Endothelial cell of hepatic sinusoid (primary cell): Measurements from ENCODE around the gene HSD17B8.

Source experiments
- in situ Hi-C: cut with HindIII; loops from 2 replicates; pipeline ENCODE4 v1.10.0; 2017; ENCODE audit warnings: low sequenced_read_pairs

HSD17B8 gene

DNA sequence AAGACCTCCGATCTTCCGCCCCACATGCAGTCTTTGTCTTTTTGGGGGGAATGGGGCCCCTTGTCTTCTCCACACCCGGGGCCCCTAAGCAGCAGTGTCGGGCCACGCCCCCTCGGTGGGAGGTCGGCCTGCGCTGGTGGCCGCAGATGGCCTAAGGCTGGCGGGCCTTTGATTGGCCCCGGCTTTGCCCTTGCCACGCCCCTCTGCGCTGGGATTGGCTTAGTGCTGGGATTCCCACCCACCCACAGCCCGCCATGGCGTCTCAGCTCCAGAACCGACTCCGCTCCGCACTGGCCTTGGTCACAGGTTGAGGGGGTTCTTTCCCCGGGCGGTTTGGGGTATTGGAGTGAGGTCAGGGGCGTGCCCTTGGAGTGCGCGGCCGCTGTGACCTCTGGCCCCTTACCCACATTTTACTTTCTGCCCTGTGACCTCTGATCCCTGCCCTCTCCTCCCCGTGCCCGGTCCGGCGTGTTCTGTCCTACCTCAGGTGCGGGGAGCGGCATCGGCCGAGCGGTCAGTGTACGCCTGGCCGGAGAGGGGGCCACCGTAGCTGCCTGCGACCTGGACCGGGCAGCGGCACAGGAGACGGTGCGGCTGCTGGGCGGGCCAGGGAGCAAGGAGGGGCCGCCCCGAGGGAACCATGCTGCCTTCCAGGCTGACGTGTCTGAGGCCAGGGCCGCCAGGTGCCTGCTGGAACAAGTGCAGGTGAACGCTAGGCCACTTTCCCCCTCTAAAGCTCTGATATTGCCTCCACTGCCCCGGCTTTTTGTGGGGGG, at the start of gene HSD17B8:
HSD17B8 (plus strand) TSS at position 241 of the 776 bp plus-strand sequence; CDS start at position 255, 14 bp downstream.
- in situ Hi-C loops = loop anchor here (5.0 kb wide), 1 partner anchor 57 kb away; no protein-coding TSS in a partner anchor

- in situ Hi-C loops = no loop called here
Observed at GRCh38 chr6:33156561-33156960, 47.9 kb upstream of the HSD17B8 start.

- in situ Hi-C loops = no loop called here
Observed at GRCh38 chr6:33156964-33157363, 47.5 kb upstream of the HSD17B8 start.

GRCh38 chr6:33160096-33160495, 44.4 kb upstream of the HSD17B8 start:
- in situ Hi-C loops = no loop called here

GRCh38 chr6:33160728-33161344, 43.6 kb upstream of the HSD17B8 start:
- in situ Hi-C loops = no loop called here

DNA sequence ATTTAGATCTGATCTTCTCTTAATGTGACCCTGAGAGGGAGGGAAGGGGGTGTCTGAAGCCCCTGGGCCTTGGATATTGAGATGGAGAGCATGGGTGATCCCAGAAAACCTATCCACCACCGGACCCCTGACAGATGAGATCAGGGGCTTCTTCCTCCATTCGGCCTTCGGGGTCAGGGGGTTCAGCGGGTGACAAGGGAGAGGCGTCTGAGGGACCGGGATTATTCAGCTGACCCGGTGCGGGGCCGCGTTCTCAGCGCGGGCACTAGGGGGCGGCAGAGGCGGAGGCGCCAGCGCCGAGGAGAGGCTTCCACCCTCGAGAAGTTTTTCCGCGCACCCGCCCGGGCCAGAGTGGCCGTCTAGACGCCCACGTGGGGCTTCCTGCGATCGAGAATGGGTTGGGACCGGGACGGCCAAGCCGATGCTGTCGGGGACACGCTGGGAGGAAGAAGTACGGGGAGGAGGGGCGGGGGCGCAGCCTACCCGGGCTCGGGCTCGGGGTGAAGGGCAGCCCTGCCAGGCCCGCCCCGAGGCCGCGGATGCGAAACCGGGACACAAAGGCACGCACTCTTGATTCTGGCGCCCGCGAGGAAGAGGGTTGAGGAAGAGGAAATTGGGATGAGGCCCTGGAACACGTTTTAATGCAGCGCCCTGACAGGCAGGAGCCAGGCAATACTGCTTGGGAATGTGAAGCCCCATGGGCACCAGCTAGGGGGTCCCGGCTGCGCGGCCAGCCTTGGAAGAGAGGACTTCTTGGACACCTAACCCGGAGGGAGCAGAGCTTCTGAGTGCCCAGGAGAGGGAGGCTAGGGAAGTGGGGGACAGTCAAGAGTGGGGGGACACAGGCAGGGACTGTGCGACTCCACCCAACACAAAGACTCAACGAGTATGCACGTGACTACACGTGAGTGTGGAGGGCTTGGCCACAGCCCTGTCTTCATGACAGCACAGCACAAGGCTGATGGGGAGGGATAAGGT, 42.8 kb upstream of the HSD17B8 start:
- in situ Hi-C loops = no loop called here

- in situ Hi-C loops = no loop called here
Observed at GRCh38 chr6:33163540-33163939, 40.9 kb upstream of the HSD17B8 start.

DNA sequence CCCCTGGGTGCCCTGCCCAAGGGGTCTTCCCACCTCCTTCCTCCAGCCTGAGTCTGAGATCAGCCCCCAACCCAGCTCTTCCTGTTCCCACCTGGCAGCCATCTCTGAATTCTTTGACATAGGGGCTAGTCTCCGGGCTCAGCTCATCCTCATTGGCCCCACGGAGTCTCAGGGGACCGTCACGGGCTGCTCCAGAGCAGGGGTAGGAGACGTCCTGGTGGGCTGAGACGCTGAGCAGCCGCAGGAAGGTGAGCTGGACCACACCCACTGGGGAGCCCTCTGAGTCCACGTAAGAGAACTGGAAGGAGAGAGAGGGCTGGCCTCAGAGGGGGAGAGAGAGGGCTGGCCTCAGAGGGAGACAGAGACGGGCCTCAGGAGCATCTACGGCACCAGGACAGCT, 40.3 kb upstream of the HSD17B8 start:
- in situ Hi-C loops = no loop called here

- in situ Hi-C loops = no loop called here
Observed at GRCh38 chr6:33164665-33165373, 39.6 kb upstream of the HSD17B8 start.

DNA sequence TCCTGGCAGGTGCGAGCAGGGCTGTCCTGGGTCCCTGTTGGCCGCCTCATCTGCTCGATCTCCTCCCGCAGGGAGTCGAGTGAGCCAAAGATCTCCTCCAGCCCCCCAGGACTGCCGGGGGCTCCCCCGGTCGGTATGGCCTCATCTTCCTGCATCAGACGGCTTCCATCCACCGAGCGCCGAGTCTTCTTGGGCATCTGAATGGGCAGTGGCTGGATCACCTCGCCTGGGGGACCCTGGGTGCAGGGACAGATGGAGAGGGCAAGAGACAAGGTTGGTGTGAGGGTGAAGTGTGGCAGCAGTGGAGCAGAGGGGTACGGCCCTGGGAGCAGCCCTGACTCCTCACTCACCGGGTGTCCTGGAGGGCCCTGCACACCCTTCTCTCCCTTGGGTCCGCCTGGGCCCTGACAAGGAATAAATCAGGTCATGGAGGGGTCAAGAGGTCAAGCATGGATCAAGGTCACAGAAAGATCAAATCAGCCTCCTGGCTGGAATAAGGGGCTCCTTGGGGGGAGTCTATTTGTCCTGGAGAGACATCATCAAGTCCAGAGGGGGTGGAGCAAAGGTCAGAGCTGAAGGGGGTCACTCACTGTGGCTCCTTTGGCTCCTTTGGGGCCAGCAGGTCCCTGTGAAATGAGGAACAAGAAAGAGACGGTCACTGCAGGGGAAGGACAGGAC, 38.7 kb upstream of the HSD17B8 start:
- in situ Hi-C loops = no loop called here

DNA sequence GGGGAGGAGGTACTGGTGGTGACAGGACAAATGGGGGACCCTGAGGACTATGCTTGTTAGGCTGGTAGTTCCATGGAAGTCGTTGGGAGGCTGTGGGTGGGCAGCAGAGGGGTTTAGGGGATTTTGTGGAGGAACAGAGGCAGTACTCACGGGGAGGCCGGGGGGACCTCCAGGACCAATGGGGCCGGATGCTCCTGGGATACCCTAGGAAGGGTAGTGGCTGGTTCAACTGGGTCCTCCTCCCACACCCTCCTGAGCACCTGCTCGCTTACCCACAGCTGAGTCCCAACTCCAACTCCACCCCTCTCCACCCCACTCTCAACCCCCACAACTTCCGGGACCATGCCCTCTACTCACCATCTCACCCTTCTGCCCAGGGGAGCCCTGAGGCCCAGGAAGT, 38.1 kb upstream of the HSD17B8 start:
- in situ Hi-C loops = no loop called here

DNA sequence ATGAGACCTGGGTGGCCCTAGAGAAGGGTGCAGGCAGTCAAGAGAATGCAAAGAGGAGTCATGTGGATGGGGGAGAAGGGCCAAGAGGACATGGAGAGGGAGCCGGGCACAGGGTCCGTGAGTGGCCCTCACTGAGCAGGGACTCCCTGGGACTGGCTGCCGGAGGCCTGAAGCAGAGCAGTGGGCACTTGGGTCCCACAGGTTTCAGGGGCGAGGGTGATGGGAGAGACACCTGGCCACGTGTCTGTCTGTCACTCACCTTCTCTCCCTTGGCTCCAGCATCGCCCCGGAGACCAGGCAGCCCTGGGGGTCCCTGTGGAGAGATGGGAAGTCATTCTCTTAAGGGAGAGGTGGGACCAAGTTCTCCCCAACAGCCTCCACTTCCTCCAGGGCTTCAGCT, 37.6 kb upstream of the HSD17B8 start:
- in situ Hi-C loops = no loop called here

- in situ Hi-C loops = no loop called here
Observed at GRCh38 chr6:33167374-33168283, 36.8 kb upstream of the HSD17B8 start.

GRCh38 chr6:33168284-33168601, 36.2 kb upstream of the HSD17B8 start:
- in situ Hi-C loops = no loop called here

DNA sequence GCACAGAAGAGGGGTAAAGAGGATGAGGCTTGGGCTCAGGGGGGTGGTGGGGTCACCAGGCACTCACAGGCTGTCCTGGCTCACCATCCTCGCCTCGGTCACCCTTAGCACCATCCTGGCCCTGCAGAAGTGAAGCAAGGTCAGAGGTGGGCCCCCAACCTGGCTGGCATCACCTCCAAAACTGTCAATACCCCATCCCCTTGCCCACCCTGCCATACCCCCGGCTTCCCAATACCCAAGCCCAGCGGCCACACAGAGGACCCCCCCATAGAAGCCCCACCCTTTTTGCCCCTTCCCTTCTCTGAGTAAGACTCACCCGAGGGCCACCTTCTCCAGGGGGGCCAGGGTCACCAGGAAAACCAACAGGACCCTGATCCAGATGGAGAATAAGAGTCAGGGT, 35.8 kb upstream of the HSD17B8 start:
- in situ Hi-C loops = no loop called here

DNA sequence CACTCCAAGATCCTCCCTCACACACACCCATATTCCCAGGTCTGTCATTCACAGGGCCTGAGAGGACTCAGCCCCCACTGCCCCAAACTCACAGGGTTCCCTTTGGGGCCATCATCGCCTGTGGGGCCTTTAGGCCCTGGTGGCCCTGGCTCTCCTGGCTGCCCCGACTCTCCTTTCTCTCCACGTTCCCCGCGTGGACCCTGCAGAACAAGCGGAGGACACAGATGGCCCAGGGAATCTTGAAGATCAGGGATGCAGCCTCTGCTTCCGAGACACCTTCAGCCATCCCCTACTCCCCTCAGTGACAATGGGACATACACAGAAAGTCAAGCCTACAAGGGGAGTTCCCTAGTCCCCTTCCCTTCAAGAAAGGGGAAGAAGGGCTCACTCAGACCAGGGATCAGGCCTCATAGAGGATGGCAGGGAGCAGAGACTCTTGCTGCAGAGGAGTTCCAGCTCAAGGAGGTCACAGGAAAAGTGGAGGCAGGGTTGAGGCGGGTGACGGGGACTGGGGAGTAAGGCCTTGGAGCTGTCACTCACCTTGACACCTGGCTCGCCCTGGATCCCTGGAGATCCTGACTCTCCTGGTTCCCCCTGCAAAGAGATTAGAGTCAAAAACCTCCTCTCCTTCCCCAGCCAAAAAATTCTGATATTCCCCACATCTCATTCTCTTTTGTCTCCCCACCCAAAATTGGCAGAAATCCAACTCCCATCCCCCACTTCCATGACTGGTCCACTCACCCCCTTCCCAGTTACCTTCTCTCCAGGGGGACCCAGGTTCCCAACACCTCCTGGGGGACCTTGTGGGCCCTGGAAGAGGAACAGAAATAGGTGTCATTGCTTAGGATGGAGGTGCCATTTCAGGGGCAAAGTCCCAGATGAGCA, 34.9 kb upstream of the HSD17B8 start:
- in situ Hi-C loops = no loop called here

DNA sequence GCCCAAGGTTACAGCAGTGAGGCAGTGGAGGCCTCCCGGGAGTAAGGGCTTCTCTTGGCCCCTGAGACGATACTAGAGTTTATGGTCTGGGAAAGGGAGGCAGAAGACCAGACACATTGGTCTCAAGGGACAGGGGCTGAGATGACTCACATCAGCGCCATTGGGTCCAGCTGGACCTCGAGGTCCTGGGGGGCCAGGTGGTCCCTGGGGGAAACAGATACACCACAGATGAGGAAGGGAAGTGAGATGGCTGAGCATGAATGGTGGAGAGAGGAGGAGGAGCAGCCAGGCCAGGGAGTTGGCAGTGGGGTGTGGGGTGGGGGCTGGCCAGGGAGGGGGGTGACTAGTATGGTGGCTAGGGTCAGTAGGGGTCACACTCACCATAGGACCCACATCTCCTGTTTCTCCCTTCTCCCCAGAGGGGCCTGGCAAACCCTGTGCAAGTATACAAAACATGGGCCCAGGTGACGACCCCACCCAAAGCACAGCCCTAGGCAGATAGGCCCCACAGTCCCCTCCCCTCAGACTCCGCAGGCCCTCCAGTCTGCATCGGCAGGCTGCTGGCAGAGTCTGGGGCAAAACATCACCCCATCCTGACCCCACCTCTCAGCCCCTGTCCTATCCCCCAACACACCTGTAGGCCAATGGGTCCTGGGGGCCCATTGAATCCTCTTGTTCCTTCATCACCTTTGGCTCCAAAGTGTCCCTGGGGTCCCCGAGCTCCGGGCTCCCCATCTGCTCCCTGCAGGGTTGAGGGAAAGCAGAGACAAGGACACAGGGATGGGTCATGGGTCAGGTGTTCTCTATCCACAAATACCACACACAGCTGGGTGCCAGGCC, 34.1 kb upstream of the HSD17B8 start:
- in situ Hi-C loops = no loop called here
